Cardiac muscle cell (in vitro differentiated cells and primary cell): ENCODE measurements around the gene EXOSC5. TPM values are rescaled to one million over a fixed set of nuclear protein-coding genes. Genes with fewer than 3 reads are reported as not detected.

ENCODE experiments used
- DNase-seq, 2 donors: peaks; one replicate each; pipeline versions ENCODE4 v3.0.0 to v3.0.0-alpha.2; 2010 to 2017; ENCODE audit warnings: low read depth in 1 of 2, low spot score in 1 of 2
- H3K27ac ChIP-seq: fragments of 200-600 bp; sonication (generic); 2 replicates; pipeline ENCODE4 v1.5.1; 2016
- H3K27me3 ChIP-seq: fragments of 200-600 bp; sonication (generic); 2 replicates; pipeline ENCODE4 v1.6.0; 2016; ENCODE audit warnings: control low read depth
- H3K36me3 ChIP-seq: fragments of 200-600 bp; sonication (generic); 2 replicates; pipeline ENCODE4 v1.5.1; 2016; ENCODE audit warnings: control low read depth
- H3K4me1 ChIP-seq: fragments of 200-600 bp; sonication (generic); 2 replicates; pipeline ENCODE4 v1.8.1; 2017; ENCODE audit warnings: low read depth, mild to moderate bottlenecking, mixed run types
- H3K4me3 ChIP-seq: fragments of 200-600 bp; sonication (generic); 2 replicates; pipeline ENCODE4 v1.5.1; 2016; ENCODE audit warnings: mild to moderate bottlenecking
- H3K9me3 ChIP-seq: fragments of 200-600 bp; sonication (generic); 2 replicates; pipeline ENCODE4 v1.5.1; 2017; ENCODE audit warnings: low read depth, mild to moderate bottlenecking, control low read depth
- polyA plus RNA-seq: library from polyadenylated mRNA; unstranded; fragments of >200 nt; fragmentation: Nextera tagmentation; extraction: Ambion mirVana; gene quantifications from 2 replicates; pipeline ENCODE4 v1.2.1, GENCODE V29; 2016
- total RNA-seq: library from RNA; depleted of rRNA; stranded (reverse); fragments of >200 nt; gene quantifications from 2 replicates; pipeline ENCODE4 v1.2.3, GENCODE V29; 2016
- TF ChIP-seq, protein P1 (sequence below): IDR thresholded peaks from 2 replicates; pipeline ENCODE4 v1.5.1; 2012; ENCODE audit warnings: low read depth, mild to moderate bottlenecking, low read length

The EXOSC5 gene
- total and polyA plus RNA-seq, 2 experiments from 2014 or later, result 31.4 to 53.0 TPM

GRCh38 chr19:41420101-41420880, 23.1 kb upstream of the EXOSC5 start:
- Histone ChIP-seq H3K27me3 (no peaks in the 10 kb centered on the region), H3K4me1 (no peaks in the 10 kb centered on the region), H3K36me3 (peaks cover 23% of the 10 kb centered on the region), H3K27ac (no peak overlapping the region), H3K9me3 (no peaks in the 10 kb centered on the region), H3K4me3 (no peak overlapping the region)
- DNase-seq, result no peak
- TF ChIP-seq, protein P1, sequence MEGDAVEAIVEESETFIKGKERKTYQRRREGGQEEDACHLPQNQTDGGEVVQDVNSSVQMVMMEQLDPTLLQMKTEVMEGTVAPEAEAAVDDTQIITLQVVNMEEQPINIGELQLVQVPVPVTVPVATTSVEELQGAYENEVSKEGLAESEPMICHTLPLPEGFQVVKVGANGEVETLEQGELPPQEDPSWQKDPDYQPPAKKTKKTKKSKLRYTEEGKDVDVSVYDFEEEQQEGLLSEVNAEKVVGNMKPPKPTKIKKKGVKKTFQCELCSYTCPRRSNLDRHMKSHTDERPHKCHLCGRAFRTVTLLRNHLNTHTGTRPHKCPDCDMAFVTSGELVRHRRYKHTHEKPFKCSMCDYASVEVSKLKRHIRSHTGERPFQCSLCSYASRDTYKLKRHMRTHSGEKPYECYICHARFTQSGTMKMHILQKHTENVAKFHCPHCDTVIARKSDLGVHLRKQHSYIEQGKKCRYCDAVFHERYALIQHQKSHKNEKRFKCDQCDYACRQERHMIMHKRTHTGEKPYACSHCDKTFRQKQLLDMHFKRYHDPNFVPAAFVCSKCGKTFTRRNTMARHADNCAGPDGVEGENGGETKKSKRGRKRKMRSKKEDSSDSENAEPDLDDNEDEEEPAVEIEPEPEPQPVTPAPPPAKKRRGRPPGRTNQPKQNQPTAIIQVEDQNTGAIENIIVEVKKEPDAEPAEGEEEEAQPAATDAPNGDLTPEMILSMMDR, result no peak

DNA sequence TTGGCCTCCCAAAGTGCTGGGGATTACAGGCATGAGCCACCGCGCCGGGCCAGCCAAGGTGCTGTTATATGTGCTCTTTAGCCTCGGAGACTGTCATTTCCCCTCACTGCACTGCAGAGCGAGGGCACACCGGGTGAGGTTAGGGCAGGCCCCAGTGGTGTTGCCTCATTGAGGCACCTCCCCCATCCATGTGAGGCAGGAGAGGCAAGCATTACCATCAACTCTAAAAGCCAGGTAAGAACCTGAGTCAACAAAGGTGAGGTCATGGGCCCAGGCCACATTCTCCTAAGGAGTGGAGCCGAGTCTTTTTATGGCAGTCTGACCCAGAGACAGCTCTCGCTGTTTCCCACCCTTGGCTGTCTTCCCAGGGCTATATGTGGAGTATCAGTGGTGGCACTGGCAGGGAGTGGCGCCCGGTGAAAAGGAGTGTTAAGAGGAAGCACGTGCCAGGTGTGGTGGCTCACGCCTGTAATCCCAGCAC, 19.1 kb upstream of the EXOSC5 start:
- no peaks in the 10 kb centered on the region for H3K27me3 ChIP-seq
- peaks cover 28% of the 10 kb centered on the region for H3K36me3 ChIP-seq
- H3K4me3 ChIP-seq, result no peak overlapping the region
- H3K9me3 ChIP-seq, result no peaks in the 10 kb centered on the region
- no peak for DNase-seq
- no peak overlapping the region for H3K27ac ChIP-seq
- TF ChIP-seq, protein P1, result no peak
- H3K4me1 ChIP-seq, result no peaks in the 10 kb centered on the region

DNA sequence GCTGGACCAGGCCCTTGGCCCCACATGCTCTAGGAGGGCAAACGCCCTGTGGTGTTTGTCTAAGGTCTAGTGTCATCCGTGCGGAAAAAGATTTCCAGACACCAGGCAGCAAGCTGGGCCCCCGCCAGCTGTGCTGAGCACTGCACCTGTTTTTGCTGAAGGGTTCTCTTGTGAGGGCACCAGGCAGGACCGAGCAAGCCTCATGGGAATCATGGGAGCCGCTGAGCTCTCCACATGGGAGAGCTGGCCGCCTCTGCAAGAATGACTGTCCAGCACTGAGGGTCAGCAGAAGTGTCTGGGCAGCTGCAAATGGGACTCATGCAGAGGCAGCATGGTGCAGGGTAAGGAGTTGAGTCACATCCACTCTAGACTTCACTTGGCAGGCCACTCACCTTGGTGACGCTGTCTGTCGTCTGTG, 18.0 kb upstream of the EXOSC5 start:
- H3K9me3 ChIP-seq, result no peaks in the 10 kb centered on the region
- no peaks in the 10 kb centered on the region for H3K27me3 ChIP-seq
- H3K4me3 ChIP-seq, result no peak overlapping the region
- H3K27ac ChIP-seq, result no peak overlapping the region
- no peaks in the 10 kb centered on the region for H3K4me1 ChIP-seq
- no peak for DNase-seq
- TF ChIP-seq, protein P1, result no peak
- peaks cover 27% of the 10 kb centered on the region for H3K36me3 ChIP-seq

DNA sequence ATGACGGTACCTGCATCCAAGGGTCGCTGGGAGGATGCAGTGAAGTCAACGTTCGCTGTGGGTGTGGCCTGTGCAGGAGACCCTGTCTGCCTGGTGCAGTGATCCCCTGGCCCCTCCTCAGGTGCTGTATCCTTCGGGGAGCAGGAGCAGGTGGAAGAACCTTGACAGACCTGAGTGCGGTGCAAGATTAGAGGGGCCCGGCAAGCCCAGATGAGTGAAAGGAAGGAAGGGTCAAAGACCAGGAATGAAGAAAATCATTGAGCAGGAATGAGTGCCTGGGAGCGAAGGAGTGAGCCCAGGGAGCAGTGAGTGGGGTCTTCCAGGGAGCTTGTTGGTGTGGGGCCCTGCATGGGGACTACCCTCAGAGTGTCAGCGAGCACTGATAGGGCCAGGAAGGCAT, 17.3 kb upstream of the EXOSC5 start:
- H3K36me3 ChIP-seq, result peaks cover 20% of the 10 kb centered on the region
- no peaks in the 10 kb centered on the region for H3K27me3 ChIP-seq

GRCh38 chr19:41413947-41414346, 16.8 kb upstream of the EXOSC5 start:
- no peak for DNase-seq
- no peak overlapping the region for H3K27ac ChIP-seq
- peaks cover 17% of the 10 kb centered on the region for H3K36me3 ChIP-seq
- no peaks in the 10 kb centered on the region for H3K9me3 ChIP-seq
- peaks cover 9% of the 10 kb centered on the region for H3K4me1 ChIP-seq
- no peaks in the 10 kb centered on the region for H3K27me3 ChIP-seq
- H3K4me3 ChIP-seq, result no peak overlapping the region
- TF ChIP-seq, protein P1, result no peak

More for the DNA sequence above, 17.3 kb upstream of the EXOSC5 start:
- Histone ChIP-seq H3K4me1 (peaks cover 4% of the 10 kb centered on the region), H3K9me3 (no peaks in the 10 kb centered on the region), H3K27ac (no peak overlapping the region), H3K4me3 (no peak overlapping the region)
- TF ChIP-seq, protein P1, result no peak
- no peak for DNase-seq
